Left renal cortex interstitium (tissue), 4 donors: ENCODE results near the gene SCP2. TPM values are rescaled to one million over a fixed set of nuclear protein-coding genes. Genes with fewer than 3 reads are reported as not detected.

ENCODE experiments used
- DNase-seq, 4 donors: peaks; one replicate each; pipeline ENCODE4 v3.0.0-alpha.2; 2013; ENCODE audit warnings: low read depth in 4 of 4, low spot score in 2 of 4, missing footprints in 1 of 4
- polyA plus RNA-seq, 4 donors: library from polyadenylated mRNA; unstranded; fragments of 120-200 nt; gene quantifications; one replicate each; pipeline ENCODE4 v1.2.1, GENCODE V29; 2013; ENCODE audit not compliant: insufficient read length in 4 of 4

SCP2 gene, protein sequence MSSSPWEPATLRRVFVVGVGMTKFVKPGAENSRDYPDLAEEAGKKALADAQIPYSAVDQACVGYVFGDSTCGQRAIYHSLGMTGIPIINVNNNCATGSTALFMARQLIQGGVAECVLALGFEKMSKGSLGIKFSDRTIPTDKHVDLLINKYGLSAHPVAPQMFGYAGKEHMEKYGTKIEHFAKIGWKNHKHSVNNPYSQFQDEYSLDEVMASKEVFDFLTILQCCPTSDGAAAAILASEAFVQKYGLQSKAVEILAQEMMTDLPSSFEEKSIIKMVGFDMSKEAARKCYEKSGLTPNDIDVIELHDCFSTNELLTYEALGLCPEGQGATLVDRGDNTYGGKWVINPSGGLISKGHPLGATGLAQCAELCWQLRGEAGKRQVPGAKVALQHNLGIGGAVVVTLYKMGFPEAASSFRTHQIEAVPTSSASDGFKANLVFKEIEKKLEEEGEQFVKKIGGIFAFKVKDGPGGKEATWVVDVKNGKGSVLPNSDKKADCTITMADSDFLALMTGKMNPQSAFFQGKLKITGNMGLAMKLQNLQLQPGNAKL
- 100 to 1,000 TPM; 159 to 257 (median 203) TPM for polyA plus RNA-seq

DNA sequence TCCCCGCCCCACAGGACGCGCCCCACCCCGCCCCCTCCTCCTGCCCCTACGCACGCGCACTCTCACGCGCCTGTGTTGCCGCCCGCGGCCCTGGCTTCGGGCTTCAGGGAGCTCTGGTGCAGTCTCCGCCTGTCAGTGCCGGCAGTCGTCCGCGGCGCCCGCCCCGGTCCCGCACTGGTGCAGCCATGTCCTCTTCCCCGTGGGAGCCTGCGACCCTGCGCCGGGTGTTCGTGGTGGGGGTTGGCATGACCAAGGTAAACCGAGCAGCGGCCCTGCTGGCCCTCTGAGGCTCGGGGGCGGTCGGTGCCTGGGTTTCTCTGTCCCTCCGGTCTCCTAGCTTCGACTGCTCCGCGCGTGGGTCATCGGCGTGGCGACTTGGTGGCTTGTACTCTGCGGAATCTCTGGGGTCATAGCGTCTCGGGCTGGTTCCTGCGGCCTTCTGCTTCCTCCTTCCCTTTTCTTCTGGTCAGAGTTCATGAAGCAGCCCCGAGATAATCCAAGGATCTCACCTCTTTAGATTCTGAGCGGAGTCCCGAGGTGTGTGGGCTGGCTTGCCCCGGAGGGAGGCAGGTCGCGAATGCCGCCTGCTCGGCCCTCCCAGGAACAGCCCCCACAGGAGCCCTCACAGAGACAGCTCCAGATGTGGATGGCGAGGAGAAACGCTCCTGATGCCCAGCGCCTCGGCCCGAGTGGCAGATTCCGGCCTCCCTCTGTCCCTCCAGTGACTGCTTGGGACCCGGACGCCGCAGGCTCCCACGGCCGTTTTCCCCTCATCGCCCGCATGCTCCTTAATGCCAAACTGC lies at the start of gene SCP2:
Gene SCP2, plus strand, starts transcription at position 65 of the 803 bp plus-strand sequence. Its CDS starts 121 bp downstream, at position 186.
- DNase-seq: peak in 3 of 4 donors; percentile 30 to 61 (median 49)

DNA sequence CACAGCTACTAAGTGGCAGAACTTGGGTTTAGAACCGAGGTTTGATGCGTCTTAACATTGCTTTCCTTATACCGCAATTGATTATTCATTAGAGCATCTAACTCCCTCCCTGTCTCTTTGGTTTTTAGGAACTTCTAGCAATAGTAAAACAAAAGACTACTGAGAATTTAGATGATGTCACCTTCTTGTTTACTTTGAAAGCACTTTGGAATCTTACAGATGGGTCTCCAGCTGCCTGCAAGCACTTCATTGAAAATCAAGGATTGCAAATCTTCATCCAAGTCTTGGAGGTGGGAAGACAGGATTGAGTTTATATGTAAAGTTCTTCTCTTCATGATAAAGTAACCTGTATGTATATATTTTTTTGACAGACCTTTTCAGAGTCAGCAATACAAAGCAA lies 49.5 kb upstream of the SCP2 start:
- no peak for DNase-seq

DNA sequence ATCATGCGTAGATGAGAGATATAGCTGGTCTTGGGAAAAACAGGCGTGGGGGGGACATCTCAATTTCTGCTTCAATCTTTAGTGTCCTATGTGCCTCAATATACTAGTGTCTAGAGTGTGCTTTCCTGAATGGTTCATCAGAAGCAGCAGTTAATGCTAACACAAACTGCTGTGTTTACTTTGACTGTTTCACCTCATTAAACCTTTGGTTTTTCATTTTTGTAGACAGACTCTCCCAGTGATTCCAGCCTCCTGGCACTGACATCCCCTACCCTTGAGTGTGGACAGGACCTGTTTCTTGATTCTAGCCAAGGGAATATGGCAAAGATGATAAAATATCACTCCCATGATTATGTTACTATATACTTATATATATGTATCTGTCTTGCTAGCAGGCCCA lies 46.9 kb upstream of the SCP2 start:
- no peak for DNase-seq

GRCh38 chr1:52887483-52887882 lies 39.6 kb upstream of the SCP2 start:
- no peak for DNase-seq

DNA sequence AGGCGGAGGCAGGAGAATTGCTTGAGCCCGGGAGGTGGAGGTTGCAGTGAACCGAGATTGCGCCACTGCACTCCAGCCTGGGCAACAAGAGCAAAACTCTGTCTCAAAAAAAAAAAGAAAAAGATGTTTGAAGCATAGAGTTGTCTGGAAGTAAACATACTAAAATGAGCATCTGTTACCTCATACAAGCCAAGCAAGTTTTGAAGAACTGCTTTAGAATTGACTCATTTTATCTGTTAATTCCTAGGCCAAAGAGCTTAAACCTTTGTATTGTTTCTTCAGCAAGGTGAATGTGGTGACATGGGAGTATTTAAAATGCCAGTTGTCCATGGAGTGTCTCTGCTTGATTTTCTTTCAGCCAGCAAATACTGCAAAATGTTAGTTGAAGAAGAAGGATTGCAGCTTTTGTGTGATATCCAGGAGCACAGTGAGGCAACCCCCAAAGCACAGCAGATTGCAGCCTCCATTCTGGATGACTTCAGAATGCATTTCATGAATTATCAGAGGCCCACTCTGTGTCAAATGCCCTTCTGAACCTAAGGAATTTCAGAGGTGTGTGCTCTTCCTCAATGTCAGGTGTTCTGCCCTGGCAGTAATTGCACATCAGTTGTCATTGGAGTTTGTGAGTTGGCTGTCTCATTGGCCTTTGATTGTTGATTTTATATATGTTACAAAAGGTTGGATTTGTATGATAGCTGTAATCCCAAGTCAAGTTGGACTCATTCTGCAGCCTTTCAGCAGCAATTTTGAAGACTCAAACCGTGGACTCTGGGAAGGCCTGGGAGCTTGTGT lies 34.5 kb upstream of the SCP2 start:
- no peak for DNase-seq

GRCh38 chr1:52899445-52899894 lies 27.6 kb upstream of the SCP2 start:
- DNase-seq: peak in 1 of 4 donors; percentile 29

- no peak for DNase-seq
Observed at GRCh38 chr1:52900402-52900801, 26.7 kb upstream of the SCP2 start.

DNA sequence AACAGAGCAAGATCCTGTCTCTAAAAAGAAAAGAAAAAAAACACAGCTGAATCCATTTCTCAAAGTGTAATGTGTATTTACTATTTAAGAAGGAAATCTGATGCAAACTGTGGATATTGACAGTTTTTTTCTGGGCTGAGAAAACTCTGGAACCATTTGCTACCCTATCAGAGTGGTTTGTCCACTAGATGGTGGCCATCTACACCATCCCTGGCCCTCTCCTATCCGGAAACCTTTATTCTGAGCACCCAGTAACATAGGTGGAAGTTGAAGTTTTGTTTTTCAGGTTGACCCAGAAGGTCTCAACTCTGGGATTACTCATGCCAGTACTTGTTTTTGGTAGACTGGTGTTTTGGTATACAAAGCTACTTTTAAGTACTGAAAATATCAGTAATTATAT lies 25.7 kb upstream of the SCP2 start:
- no peak for DNase-seq

DNA sequence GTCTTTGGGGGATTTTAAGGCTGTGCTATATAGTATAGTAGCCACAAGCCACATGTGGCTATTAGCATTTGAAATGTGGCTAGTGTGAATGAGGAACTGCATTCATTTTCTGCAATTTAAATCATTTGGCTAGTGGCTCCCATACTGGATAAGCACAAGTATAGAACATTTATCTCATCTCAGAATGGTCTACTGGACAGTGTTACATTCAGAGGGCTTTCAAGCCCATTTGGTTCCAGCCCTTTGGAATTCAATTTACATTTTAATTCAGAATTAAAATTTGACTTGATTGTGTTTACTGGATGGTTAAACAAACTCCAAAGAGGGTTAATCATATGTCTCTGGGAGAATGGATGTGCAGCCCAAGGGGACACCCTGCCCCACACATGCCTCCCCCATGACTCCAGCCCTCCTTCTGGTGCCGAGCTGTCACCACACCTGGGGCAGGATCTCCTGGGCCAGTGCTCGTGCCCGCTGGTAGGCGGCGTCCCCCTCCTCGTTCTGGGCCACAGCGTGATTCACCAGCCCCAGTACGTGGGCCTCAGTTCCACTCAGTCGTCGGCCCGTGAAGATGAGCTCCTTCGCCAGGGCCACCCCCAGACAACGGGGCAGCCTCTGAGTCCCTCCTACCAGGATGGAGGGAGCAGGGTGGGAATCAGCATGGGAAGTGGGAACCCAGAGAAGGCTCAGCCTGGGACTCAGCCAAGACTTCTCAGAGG lies 22.7 kb upstream of the SCP2 start:
- no peak for DNase-seq

DNA sequence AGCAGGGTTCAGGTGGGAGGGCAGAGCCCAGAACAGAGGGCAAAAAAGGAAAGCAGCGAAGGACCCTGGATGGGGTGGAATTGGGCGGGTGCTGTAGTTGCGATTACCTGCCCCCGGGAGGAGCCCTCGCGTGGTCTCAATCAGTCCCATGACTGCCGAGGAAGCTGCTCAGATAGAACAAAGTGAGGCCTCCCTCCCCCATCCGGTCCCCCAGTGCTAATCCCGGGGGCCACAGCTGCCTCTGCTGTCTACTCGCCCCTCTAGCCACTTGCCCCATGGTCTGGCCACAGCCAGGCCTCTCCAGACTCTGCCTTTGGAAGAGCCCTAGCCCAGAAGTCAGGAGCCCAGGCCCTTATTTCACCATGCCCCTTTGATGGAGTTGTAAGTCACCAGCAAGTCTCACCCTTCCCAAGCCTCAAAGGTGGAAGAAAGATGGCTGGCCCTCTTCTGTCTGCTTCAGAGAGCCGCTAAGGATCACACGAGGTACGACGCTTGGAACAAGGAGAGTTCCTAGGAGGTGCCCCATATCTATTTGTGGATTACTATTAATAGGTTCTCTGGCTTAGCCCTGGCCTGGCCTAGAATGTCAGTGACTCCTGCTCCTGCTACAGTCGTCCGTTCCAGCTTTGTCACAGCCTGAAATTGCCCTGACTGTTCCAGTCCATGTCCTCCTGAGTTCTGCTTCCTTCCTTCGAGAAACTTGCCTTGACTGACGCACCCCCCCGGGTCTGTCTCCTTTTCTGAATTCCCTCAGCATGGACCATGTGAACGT lies 22.0 kb upstream of the SCP2 start:
- no peak for DNase-seq

GRCh38 chr1:52906135-52906603 lies 20.9 kb upstream of the SCP2 start:
- no peak for DNase-seq

DNA sequence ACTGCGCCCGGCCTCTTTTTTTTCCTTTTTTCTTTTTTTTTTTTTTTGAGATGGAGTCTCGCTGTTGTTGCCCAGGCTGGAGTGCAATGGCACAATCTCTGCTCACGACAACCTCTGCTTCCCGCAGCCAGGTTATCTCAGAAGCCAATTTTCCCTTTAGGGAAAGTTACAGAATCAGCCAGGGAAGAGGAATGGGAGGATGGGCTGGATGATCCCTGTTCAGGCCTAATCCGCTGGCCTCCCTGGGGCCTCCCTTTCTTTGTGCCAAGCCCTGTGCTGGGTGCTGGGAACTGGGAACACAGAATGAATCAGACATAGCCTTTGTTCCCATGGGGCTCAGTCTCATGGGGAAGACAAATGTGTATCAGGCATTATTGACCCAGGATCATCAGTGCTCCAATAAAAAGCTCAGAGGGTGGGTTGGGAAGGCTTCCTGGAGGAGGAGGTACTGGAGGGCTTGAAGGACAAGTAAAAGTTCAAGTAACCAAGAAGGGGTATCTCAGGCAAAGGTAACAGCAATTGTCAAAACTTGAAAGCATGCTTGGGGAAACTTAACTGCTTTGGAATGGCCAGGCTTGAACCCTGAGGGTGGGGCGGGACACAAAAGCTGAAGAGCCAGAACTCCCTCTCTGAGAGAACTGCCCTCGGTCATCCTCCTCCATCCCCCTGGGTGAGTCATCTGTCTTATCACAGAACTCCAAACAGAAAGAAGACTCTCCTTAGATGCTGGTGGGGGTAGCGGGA lies 19.8 kb upstream of the SCP2 start:
- no peak for DNase-seq

GRCh38 chr1:52907812-52908153 lies 19.3 kb upstream of the SCP2 start:
- DNase-seq: no peak

DNA sequence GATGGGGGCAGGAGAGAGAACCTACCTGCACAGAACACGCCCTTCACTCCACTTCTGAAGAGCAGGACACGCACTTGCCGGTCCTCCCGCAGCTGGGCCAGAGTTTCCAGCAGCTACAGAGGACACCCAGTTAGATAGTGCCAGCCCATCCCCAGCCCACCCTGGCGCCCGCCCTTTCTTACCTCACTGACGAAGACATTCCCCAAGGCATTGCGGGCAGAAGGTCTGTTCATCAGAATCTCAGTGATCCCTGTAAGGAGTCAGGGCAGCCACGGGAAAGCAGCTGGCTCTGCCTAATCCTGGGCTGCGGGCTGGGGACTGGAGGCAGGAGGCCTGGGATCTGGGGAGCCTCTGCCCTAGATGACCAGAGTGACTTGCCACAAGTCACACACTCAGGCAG lies 15.5 kb upstream of the SCP2 start:
- no peak for DNase-seq

GRCh38 chr1:52913014-52913413 lies 14.1 kb upstream of the SCP2 start:
- DNase-seq: no peak

GRCh38 chr1:52913537-52913936 lies 13.5 kb upstream of the SCP2 start:
- no peak for DNase-seq

GRCh38 chr1:52914463-52914862 lies 12.6 kb upstream of the SCP2 start:
- DNase-seq: no peak

DNA sequence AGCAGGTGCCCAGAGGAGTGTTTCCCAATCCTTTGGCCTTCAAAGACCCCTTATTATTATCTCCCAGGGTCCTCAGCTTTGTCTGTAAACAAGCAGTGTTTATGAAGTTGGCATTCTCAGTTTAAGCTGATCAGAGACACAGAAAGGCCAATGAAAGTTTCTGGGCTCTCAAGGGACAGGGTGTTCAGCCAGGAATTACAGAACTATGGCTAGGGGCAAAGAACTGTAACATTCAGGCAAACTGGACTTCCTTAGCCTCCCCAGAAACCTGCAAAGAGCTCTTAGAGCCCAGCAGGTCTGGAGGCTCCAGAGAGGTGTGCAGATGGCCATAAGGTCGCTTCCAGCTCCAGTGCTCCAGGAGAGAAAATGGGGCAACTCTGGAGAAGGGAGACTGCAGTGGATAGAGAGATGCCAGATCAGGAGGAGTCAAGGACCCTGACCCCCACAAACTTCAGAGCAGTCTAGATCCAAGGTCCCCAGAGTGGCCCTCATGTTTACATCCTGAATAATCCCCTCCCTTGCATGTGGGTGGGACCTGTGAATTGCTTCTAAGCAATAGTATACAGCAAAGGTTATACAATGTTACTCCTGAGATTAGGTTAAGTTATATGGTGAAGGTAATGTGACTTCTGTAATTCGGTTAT lies 11.7 kb upstream of the SCP2 start:
- DNase-seq: no peak
